OCI-M2 (cell line): ENCODE measurements around the gene FMO2.

Experiments
- DNase-seq: peaks from one replicate; lab custom pipeline; 2025; ENCODE audit not compliant: unreplicated experiment; lab: John Stamatoyannopoulos, UW

Gene FMO2

GRCh38 chr1:171254859-171255258, 69.8 kb downstream of the FMO2 start:
- DNase-seq, result no peak

- no peak for DNase-seq
Measured at GRCh38 chr1:171256940-171257606, 72.0 kb downstream of the FMO2 start.

- DNase-seq, result no peak
Measured at GRCh38 chr1:171257607-171258076, 72.5 kb downstream of the FMO2 start.

GRCh38 chr1:171258429-171258828, 73.3 kb downstream of the FMO2 start:
- no peak for DNase-seq

- DNase-seq, result no peak
Measured at GRCh38 chr1:171258943-171259342, 73.8 kb downstream of the FMO2 start.
